HG02884 (cell line): ENCODE data around the gene HMGN4.
A peak's percentile ranks its signal among the peaks of the same experiment; 100 is the strongest.
"Not testable (repeated sequence)": the region's sequence is repeated elsewhere in the genome, so short reads cannot be mapped to it uniquely, and the experiment has no call there.

ENCODE experiments used
- ATAC-seq: cut with Tn5 transposase; IDR thresholded peaks from one replicate; pipeline ENCODE4 v1.9.1; 2021; ENCODE audit warnings: mild to moderate bottlenecking, moderate library complexity; ENCODE audit not compliant: unreplicated experiment

HMGN4 gene

GRCh38 chr6:26537846-26538571, at the start of gene HMGN4:
Gene HMGN4, plus strand, starts transcription at chr6:26538366. Its CDS starts 6,841 bp downstream, at chr6:26545207.
- ATAC-seq, result peak; percentile 42

- ATAC-seq, result no peak
Observed at GRCh38 chr6:26489996-26490964, 47.9 kb upstream of the HMGN4 start.

- ATAC-seq, result no peak
Observed at GRCh38 chr6:26491604-26492003, 46.6 kb upstream of the HMGN4 start.

GRCh38 chr6:26493258-26493657, 44.9 kb upstream of the HMGN4 start:
- ATAC-seq, result no peak

- no peak for ATAC-seq
Observed at GRCh38 chr6:26494117-26494516, 44.0 kb upstream of the HMGN4 start.

- ATAC-seq, result no peak
Observed at GRCh38 chr6:26495281-26495680, 42.9 kb upstream of the HMGN4 start.

- no peak for ATAC-seq
Observed at GRCh38 chr6:26497610-26498009, 40.6 kb upstream of the HMGN4 start.

- no peak for ATAC-seq
Observed at GRCh38 chr6:26500102-26500501, 38.1 kb upstream of the HMGN4 start, which contains the start of gene BTN1A1. Gene BTN1A1, plus strand, starts transcription at chr6:26500303. Its CDS starts 984 bp downstream, at chr6:26501287.

- ATAC-seq, result no peak
Observed at GRCh38 chr6:26501482-26501986, 36.6 kb upstream of the HMGN4 start.

- ATAC-seq, result no peak
Observed at GRCh38 chr6:26502165-26502564, 36.0 kb upstream of the HMGN4 start.

GRCh38 chr6:26502626-26503025, 35.5 kb upstream of the HMGN4 start:
- no peak for ATAC-seq

GRCh38 chr6:26507658-26508057, 30.5 kb upstream of the HMGN4 start:
- ATAC-seq, result no peak

GRCh38 chr6:26511033-26511432, 27.1 kb upstream of the HMGN4 start:
- ATAC-seq, result not testable (repeated sequence)

GRCh38 chr6:26514984-26515383, 23.2 kb upstream of the HMGN4 start:
- ATAC-seq, result no peak

- ATAC-seq, result no peak
Observed at GRCh38 chr6:26516481-26517427, 21.4 kb upstream of the HMGN4 start.

GRCh38 chr6:26519359-26519758, 18.8 kb upstream of the HMGN4 start:
- no peak for ATAC-seq

GRCh38 chr6:26520237-26520849, 17.8 kb upstream of the HMGN4 start:
- peak; percentile 23 for ATAC-seq

- peak; percentile 58 for ATAC-seq
Observed at GRCh38 chr6:26520850-26521599, 17.1 kb upstream of the HMGN4 start.
